Fibroblast of peridontal ligament (primary cell): Measurements from ENCODE around the gene SIRT2.
A peak's percentile ranks its signal among the peaks of the same experiment; 100 is the strongest.
"Not testable (repeated sequence)": the region's sequence is repeated elsewhere in the genome, so short reads cannot be mapped to it uniquely, and the experiment has no call there.

Source experiments
- DNase-seq: peaks from one replicate; pipeline ENCODE4 v3.0.0-alpha.2; 2010; ENCODE audit errors: extremely low read depth

Gene SIRT2

GRCh38 chr19:38898788-38899446 is 501 bp downstream of the SIRT2 start:
- DNase-seq, result peak; percentile 25

DNA sequence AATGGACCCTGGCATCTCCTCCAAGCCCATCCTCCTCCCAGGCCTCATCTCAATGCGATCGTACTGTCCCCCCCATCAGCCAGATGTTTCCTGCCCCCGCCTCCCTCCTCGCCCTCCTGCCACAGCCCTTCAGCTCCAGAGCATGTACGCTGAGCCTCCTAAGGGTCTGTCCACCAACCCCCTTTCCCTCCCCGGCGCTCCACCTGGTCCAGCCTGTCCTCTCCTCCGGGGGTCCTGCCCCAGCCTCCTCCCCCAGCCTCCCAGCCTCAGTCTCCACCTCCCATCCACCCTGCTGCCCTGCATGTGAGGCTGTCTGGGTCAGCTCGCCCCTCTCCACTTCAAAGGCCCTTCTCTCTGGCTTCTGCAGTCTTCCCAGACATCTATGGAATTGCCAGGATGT is 4.5 kb downstream of the SIRT2 start:
- DNase-seq, result no peak

GRCh38 chr19:38893341-38893771 is 6.1 kb downstream of the SIRT2 start:
- no peak for DNase-seq

DNA sequence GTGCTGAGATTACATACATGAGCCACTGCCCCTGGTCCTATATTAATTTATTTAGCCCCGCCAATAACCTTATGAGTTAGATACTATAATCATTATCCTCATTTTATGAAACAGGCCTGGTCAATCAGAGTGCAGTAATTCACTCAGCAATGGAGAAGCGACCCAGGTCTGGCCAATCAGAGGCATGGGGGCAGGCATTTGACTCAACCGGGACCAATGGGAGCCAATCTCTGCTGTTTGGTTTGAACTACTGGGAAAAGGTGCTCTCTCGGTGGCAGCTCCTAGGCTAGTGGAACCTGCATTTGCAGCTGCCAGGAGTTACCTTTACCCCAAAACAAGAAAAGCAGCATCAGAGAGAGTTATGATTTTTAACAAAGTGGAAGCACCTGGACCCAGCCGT is 6.6 kb downstream of the SIRT2 start:
- DNase-seq, result no peak

GRCh38 chr19:38891771-38892170 is 7.6 kb downstream of the SIRT2 start:
- no peak for DNase-seq

GRCh38 chr19:38890686-38891085 is 8.7 kb downstream of the SIRT2 start:
- DNase-seq, result no peak

- DNase-seq, result no peak
Observed at GRCh38 chr19:38889803-38890202, 9.6 kb downstream of the SIRT2 start.

- DNase-seq, result no peak
Observed at GRCh38 chr19:38888876-38889275, 10.5 kb downstream of the SIRT2 start.

DNA sequence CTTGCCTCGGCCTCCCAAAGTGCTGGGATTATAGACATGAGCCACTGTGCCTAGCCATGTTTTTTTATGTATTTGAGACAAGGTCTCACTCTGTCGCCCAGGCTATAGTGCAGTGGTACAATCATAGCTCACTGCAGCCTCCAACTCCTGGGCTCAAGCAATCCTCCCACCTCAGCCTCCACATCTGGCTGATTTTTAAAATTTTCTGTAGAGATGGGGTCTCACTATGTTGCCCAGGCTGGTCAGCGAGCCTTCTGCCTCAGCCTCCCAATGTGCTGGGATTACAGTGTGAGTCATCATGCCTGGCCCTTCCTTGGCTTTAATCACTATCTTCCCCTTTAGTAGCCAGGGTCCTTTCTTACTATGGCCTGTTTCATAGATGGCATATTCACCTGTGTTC is 14.7 kb downstream of the SIRT2 start:
- not testable (repeated sequence) for DNase-seq

DNA sequence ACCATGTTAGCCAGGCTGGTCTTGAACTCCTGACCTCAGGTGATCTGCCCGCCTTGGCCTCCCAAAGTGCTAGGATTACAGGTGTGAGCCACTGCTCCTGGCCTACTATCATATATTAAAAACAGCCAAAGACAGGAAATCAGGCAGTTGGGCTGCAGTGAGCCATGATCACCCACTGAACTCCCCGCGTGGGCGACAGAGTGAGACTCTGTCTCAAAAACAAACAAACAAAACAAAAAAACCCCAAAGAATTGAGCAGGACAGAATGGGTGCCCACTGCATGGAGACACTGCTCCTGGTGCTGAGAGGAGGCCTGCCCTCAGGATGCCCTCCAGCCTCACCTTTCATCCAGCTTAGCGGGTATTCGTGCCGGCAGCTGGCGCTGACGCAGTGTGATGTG is 16.1 kb downstream of the SIRT2 start:
- no peak for DNase-seq

- no peak for DNase-seq
Observed at GRCh38 chr19:38880882-38881609, 18.4 kb downstream of the SIRT2 start.

- no peak for DNase-seq
Observed at GRCh38 chr19:38880076-38880881, 19.1 kb downstream of the SIRT2 start.

DNA sequence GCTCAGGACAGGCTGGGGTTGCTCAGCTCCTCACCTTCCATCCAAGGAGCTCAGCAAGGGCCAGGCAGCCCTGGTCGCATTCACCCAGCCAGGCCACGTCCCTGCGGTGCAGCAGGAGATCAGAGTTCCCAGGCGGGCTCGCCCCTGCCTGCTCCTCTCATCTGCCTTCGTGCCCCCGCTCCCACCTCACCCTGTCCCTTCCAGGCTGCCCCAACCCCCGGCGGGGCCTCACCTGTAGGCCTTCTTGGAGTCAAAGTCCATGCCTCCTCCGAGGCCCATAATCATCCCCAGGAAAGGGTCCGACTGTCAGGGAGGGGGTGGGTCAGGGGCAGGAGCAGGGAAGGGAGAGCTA is 20.0 kb downstream of the SIRT2 start:
- DNase-seq, result no peak

GRCh38 chr19:38878575-38879399 is 20.6 kb downstream of the SIRT2 start:
- no peak for DNase-seq

DNA sequence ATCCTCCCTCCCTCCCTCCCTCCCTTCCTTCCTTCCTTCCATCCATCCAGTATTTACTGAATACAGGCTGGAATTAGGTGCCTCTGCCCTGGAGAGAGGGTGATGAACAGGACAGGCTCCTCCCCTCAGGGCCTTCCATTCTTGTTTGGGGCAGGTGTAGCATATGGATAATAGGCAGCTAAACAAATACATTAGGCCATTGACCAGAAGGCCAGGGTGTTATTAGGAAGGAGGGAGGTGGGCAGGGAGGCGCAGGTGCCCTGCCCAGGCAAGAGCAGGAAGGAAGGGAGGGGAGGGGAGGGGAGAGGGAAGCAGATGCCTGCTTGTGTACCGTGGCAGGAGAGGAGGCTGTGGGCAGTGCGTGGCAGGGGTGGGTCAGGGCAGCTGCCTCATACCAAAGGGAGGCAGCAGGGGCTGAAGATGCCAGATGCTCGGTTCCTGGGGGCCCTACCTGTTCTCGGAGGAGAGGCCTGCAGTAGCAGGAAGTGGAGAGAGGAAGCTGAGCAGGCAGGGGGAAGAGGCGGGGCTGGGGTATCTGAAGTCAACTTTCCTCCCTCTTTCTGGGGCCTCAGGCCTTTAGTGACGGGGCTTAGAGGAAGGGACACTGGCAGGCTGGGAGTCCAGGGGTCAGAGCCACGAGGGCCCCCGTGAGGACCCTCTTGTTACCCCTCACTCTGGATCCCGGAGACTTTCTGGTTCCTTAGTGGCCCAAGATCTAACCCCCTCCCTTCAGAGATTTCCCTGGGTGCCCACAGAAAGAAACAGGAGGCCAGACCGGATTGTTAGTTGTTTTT is 21.4 kb downstream of the SIRT2 start, which contains the start of gene RINL:
Gene RINL (minus strand): TSS at position 495 of the 794 bp plus-strand sequence. CDS start 1,533 bp downstream, outside the sequence.
- DNase-seq, result no peak

DNA sequence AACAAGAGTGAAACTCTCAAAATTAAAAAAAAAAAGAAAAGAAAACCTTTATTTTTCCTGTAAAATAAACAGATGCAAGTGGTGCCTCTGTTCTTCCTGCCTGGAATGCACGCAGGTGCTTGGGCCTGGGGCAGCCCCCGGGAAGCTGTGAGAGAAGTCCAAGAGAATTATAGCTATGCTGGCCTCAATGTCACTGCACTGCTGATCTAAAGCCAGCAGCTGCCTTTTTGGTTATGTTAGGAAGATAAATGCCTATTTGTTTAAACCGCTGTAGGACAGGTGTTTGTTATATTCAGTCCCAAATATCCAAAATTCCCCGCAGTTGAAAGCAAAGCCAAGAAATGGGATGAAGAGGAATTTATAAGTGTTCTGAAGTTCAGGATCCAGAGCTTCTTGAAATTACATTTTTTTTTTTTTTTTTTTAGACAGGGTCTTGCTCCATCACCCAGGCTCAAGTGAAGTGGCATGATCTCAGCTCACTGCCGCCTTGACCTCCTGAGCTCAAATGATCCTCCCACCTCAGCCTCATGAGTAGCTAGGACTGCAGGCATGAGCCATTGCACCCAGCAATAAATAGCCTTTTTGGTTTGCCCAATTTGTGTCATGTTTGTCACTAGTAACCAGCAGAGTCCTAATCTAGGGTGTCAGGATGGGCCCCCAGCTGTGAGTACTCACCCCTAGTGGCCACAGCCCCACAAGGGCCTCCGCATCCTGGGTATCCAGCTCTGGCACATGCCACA is 23.6 kb downstream of the SIRT2 start:
- DNase-seq, result no peak

DNA sequence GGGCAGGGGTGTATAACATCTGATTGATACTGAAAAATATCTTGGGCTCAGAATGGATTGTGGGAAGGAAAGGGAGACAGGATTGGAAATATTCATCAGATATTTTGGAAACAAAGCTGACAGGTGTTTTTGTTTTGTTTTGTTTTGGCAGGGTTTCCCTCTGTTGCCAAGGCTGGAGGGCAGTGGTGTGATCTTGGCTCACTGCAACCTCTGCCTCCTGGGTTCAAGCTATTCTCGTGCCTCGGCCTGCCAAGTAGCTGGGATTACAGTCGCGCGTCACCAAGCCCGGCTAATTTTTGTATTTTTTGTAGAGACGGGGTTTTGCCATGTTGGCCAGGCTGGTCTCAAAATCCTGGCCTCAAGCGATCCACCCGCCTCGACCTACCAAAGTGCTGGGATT is 26.0 kb downstream of the SIRT2 start:
- not testable (repeated sequence) for DNase-seq

GRCh38 chr19:38870612-38871011 is 28.8 kb downstream of the SIRT2 start:
- DNase-seq, result no peak

DNA sequence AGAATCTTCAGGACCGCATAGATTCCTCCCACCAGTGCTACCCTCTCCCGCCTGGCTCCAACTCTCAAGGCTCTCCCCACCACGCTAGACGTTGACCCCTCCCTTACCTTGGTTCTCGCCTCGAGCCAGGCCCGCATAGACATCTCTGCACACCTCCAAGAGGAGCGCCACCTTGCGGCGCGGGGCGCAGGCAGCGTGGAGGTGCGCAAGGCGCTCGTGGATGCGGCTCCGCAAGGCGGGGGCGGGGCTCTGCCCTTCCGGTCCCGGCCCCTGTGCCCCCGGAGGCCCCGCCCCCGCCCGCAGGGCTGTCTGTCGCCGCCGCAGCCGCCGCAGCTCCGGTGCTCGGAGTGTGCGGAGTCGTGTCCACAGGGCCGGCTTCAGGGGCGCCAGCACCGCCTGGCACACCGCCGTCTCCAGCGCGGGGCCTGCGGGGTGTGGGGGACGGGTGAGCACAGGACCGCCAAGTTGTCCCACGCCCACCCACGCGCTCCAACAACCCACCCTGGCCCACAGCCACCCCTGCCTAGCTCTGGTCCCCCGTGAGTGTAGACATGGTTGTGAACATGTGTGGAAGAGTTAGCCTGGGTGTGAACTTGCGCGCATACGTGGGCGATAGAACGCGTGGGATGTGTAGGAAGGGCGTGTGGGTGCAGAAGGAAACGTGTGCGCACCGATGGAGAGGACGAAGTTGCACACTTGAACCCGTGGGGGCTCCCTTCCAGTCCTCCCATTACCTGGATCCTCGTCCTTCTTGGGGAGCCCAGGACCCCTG is 29.4 kb downstream of the SIRT2 start:
- DNase-seq, result peak; percentile 23
